ENCODE measurements around the gene PRKAR1B. TPM values are rescaled to one million over a fixed set of nuclear protein-coding genes. Genes with fewer than 3 reads are reported as not detected.

Gene PRKAR1B
- total RNA-seq, 1 donor from 2014 or later = 11.8 TPM

DNA sequence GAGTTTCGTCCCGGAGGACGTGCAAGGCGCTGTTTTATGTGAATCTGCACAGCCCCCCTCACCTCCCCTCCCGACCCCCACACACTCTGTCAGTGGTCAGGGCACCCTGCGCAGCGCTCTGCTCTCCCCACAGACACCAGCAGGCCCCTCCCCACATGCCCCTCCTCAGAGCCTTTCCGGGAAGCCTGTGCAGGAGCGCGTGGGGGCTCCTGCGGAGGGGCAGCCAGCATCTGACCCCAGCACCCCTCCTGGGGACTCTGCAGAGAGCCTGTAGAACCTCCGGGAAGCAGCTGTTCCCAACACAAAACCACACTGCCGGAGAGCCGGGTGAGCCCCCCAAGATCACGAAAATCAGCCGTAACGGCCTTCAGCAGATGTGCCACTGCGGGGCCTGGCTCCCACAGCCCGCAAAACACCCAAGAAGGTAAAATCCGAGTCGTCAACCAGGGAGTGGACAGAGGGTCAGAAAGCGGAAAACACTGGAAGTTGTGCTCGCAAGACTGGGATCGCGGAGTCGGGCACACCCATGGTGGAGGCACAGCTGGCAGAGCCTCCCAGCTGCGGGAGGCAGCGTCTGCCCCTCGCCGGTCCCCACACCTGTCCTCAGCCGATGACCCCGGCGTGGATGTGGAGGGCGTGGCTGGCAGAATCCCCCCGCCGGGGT, 153.7 kb downstream of the PRKAR1B start:
- peaks cover 15% of the 10 kb centered on the region for H3K4me1 ChIP-seq
- H3K27ac ChIP-seq = no peak overlapping the region
- no peak overlapping the region for H2AFZ ChIP-seq (replicated peaks)
- no peak overlapping the region for H3K4me3 ChIP-seq
- H3K27me3 ChIP-seq = no peaks in the 10 kb centered on the region
- Mint-ChIP-seq H3K4me1 (peaks cover 43% of the 10 kb centered on the region), H3K27ac (peak overlapping the region; percentile 63), H3K9me3 (no peaks in the 10 kb centered on the region), H3K36me3 (peaks cover 5% of the 10 kb centered on the region), H3K4me3 (no peak overlapping the region), H3K27me3 (ENCODE audit: insufficient read depth, low read depth) (peaks cover 11% of the 10 kb centered on the region)
- peaks cover 3% of the 10 kb centered on the region for H3F3A ChIP-seq (ENCODE audit: low read depth)
- H3K36me3 ChIP-seq = no peaks in the 10 kb centered on the region
- TF ChIP-seq, protein P1, sequence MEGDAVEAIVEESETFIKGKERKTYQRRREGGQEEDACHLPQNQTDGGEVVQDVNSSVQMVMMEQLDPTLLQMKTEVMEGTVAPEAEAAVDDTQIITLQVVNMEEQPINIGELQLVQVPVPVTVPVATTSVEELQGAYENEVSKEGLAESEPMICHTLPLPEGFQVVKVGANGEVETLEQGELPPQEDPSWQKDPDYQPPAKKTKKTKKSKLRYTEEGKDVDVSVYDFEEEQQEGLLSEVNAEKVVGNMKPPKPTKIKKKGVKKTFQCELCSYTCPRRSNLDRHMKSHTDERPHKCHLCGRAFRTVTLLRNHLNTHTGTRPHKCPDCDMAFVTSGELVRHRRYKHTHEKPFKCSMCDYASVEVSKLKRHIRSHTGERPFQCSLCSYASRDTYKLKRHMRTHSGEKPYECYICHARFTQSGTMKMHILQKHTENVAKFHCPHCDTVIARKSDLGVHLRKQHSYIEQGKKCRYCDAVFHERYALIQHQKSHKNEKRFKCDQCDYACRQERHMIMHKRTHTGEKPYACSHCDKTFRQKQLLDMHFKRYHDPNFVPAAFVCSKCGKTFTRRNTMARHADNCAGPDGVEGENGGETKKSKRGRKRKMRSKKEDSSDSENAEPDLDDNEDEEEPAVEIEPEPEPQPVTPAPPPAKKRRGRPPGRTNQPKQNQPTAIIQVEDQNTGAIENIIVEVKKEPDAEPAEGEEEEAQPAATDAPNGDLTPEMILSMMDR (IDR thresholded peaks at IDR 0.05) = no peak
- TF ChIP-seq EZH2 (IDR thresholded peaks at IDR 0.05) (no peak), EZH2phosphoT487 (IDR thresholded peaks at IDR 0.05) (no peak)
- no peaks in the 10 kb centered on the region for H3K79me2 ChIP-seq (ENCODE audit: low read depth)
- H3K9ac ChIP-seq = no peak overlapping the region
- no peaks in the 10 kb centered on the region for H3K9me3 ChIP-seq (ENCODE audit: low read depth)
- no peaks in the 10 kb centered on the region for H4K20me1 ChIP-seq (ENCODE audit: low read depth)
- DNase-seq (ENCODE audit: low spot score) = no peak
- no peak overlapping the region for H3K4me2 ChIP-seq

DNA sequence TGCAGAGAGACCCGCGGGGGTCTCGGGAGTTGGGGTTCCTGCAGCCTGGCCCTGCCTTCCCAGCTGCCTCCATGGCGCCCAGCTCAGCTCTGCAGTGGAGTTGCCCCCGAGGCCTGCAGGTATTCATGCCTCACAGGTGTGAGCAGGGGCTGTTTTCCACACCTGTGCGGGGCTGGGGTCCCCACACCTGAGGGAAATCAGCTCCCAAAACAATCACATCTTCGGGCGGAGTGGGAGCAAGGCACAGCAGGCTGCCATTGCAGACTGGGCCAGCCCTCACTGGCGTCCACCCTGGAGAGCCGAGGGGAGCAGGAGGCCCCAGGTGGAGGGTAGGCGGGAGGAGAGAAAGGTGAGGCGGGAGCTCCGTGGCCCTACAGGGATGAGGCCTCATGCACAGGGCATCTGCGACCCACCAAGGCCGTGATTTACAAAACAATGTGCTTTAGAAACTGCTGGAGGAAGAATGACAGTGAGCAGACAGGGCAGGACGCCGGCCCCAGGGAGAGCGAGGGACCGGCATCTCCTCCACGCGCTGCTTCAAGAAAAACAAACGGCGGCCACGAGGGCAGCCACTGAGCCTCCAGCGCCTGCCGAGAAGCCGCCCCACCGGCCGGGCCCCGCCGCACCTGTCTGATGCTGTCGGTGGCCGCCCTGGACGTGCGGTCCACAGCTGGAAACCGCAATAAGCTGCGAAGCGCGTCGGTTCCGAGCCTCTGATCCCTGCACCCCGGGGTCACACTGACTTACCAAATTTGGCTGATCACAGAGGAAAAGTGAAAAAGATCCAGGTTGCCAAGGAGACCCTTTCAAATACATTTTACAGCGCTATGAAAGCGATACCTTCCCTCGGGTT, 154.4 kb downstream of the PRKAR1B start:
- no peak overlapping the region for H3K4me3 Mint-ChIP-seq
- H3K4me1 Mint-ChIP-seq = peaks cover 37% of the 10 kb centered on the region
- H3K9me3 ChIP-seq (ENCODE audit: low read depth) = no peaks in the 10 kb centered on the region
- H3K27me3 ChIP-seq = no peaks in the 10 kb centered on the region
- H4K20me1 ChIP-seq (ENCODE audit: low read depth) = no peaks in the 10 kb centered on the region
- H3K4me3 ChIP-seq = no peak overlapping the region
- peaks cover 11% of the 10 kb centered on the region for H3K27me3 Mint-ChIP-seq (ENCODE audit: insufficient read depth, low read depth)
- H3K9ac ChIP-seq = no peak overlapping the region
- H3K4me1 ChIP-seq = peaks cover 15% of the 10 kb centered on the region
- peaks cover 3% of the 10 kb centered on the region for H3F3A ChIP-seq (ENCODE audit: low read depth)
- peak; percentile 39 for DNase-seq (ENCODE audit: low spot score)
- H3K4me2 ChIP-seq = no peak overlapping the region
- no peak for TF ChIP-seq EZH2phosphoT487 (IDR thresholded peaks at IDR 0.05)
- TF ChIP-seq EZH2 (IDR thresholded peaks at IDR 0.05) = no peak
- TF ChIP-seq, protein P1 (IDR thresholded peaks at IDR 0.05) = no peak
- H3K36me3 ChIP-seq = no peaks in the 10 kb centered on the region
- no peaks in the 10 kb centered on the region for H3K9me3 Mint-ChIP-seq
- H3K36me3 Mint-ChIP-seq = peaks cover 5% of the 10 kb centered on the region
- no peak overlapping the region for H2AFZ ChIP-seq (replicated peaks)
- H3K79me2 ChIP-seq (ENCODE audit: low read depth) = no peaks in the 10 kb centered on the region
- H3K27ac Mint-ChIP-seq = peak overlapping the region; percentile 63
- H3K27ac ChIP-seq = no peak overlapping the region

DNA sequence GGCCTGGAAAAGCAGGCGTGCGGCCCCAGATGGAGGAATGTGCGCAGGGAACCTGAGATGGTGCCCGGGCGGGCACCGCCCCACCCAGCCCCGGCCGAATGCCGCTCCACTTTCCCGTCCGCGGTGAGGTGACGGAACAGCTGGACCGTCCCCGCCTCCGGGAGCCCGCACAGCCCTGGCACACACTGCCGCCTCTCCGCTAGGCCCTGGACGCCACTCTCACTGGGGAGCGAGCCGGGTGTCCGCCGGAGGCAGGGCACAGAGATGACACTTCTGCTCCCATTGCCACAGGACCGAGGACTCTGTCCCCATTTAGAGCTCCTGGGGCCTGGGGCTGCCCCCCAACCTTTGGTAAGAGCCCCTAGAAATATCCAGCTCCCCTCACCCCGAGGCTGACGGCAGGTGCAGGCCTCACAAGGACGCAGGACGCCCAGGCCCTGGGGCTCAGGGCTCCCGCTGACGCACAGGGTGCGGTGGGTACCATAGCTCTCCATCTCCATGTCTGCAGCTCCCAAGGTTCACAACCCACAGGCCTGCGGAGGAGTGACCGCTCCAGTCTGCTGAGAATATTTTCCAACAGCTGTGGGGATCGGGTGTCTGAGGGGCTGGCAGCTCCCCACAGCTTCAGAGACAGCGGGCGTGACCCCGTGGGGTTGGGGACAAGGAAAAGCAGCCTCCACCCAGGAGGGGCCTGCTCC, 155.2 kb downstream of the PRKAR1B start:
- Mint-ChIP-seq H3K27me3 (ENCODE audit: insufficient read depth, low read depth) (peaks cover 7% of the 10 kb centered on the region), H3K36me3 (peaks cover 5% of the 10 kb centered on the region), H3K4me1 (peaks cover 30% of the 10 kb centered on the region), H3K4me3 (no peak overlapping the region), H3K9me3 (no peaks in the 10 kb centered on the region), H3K27ac (no peak overlapping the region)
- TF ChIP-seq EZH2phosphoT487 (IDR thresholded peaks at IDR 0.05) (no peak), EZH2 (IDR thresholded peaks at IDR 0.05) (no peak)
- TF ChIP-seq, protein P1 (IDR thresholded peaks at IDR 0.05) = no peak
- Histone ChIP-seq H4K20me1 (ENCODE audit: low read depth) (no peaks in the 10 kb centered on the region), H3K36me3 (no peaks in the 10 kb centered on the region), H3K4me2 (no peak overlapping the region), H3K27me3 (no peaks in the 10 kb centered on the region), H3K27ac (no peak overlapping the region), H3K9ac (no peak overlapping the region), H3K9me3 (ENCODE audit: low read depth) (no peaks in the 10 kb centered on the region), H3K4me3 (no peak overlapping the region), H3K4me1 (peaks cover 15% of the 10 kb centered on the region), H3K79me2 (ENCODE audit: low read depth) (no peaks in the 10 kb centered on the region), H2AFZ (replicated peaks) (no peak overlapping the region), H3F3A (ENCODE audit: low read depth) (peaks cover 3% of the 10 kb centered on the region)
- DNase-seq (ENCODE audit: low spot score) = no peak
